Thoracic aorta (tissue), 2 donors: ENCODE measurements around the gene LEPR. TPM values are rescaled to one million over a fixed set of nuclear protein-coding genes. Genes with fewer than 3 reads are reported as not detected.
"Not testable (repeated sequence)": the region's sequence is repeated elsewhere in the genome, so short reads cannot be mapped to it uniquely, and the experiment has no call there.

Experiments
- ATAC-seq: fragments of 150-250 bp; one replicate; pipeline ENCODE4 v1.8.0; 2017; ENCODE audit warnings: low read depth; ENCODE audit not compliant: insufficient number of reproducible peaks, low FRiP score
- DNase-seq: peaks from one replicate; pipeline ENCODE4 v3.0.0-alpha.2; 2020; ENCODE audit warnings: low spot score
- H3K27ac ChIP-seq, 2 donors: fragments of 200-600 bp; sonication (generic); 1 replicate in 1 of 2; 2 replicates in 1 of 2; pipeline ENCODE4 v1.5.1; 2016; ENCODE audit warnings: mild to moderate bottlenecking in 2 of 2, moderate library complexity in 2 of 2
- H3K27me3 ChIP-seq: fragments of 200-600 bp; sonication (generic); replicated peaks from 2 replicates; pipeline ENCODE4 v1.6.0; 2016; ENCODE audit warnings: mild to moderate bottlenecking; ENCODE audit not compliant: insufficient read depth
- H3K36me3 ChIP-seq: fragments of 200-600 bp; sonication (generic); one replicate; pipeline ENCODE4 v1.5.1; 2016
- H3K4me1 ChIP-seq, 2 donors: fragments of 200-600 bp; sonication (generic); 1 replicate in 1 of 2; 2 replicates in 1 of 2; pipeline versions ENCODE4 v1.5.1 to v1.6.0; 2016; ENCODE audit warnings: low read depth in 2 of 2, mild to moderate bottlenecking in 1 of 2; ENCODE audit not compliant: control insufficient read depth in 1 of 2
- H3K4me3 ChIP-seq: fragments of 200-600 bp; sonication (generic); 2 replicates; pipeline ENCODE4 v1.5.1; 2016; ENCODE audit warnings: mild to moderate bottlenecking
- H3K9me3 ChIP-seq: fragments of 200-600 bp; sonication (generic); 2 replicates; pipeline ENCODE4 v1.5.1; 2016
- CTCF ChIP-seq: fragments of 200-600 bp; sonication (generic); IDR thresholded peaks from one replicate; pipeline ENCODE4 v1.5.1; 2019; ENCODE audit warnings: antibody characterized with exemption
- total RNA-seq, 2 donors: library from RNA; depleted of rRNA; stranded (reverse); fragments of >200 nt; gene quantifications; one replicate each; pipeline versions ENCODE4 v1.1.0 to v1.2.3, GENCODE V29; 2016

The LEPR gene
- total RNA-seq, 2 donors from 2014 or later, result 17.6 to 42.3 TPM

- DNase-seq, result no peak
- no peak for TF ChIP-seq CTCF
- Histone ChIP-seq H3K4me1 (no peaks in the 10 kb centered on the region), H3K27ac (no peak overlapping the region), H3K27me3 (no peaks in the 10 kb centered on the region), H3K4me3 (no peak overlapping the region), H3K9me3 (no peaks in the 10 kb centered on the region), H3K36me3 (no peaks in the 10 kb centered on the region)
- ATAC-seq, result no peak
These were observed 42.1 kb upstream of the LEPR start for GRCh38 chr1:65378247-65378946.

GRCh38 chr1:65384426-65384825 lies 36.0 kb upstream of the LEPR start:
- H3K27ac ChIP-seq, H3K4me1 ChIP-seq, H3K27me3 ChIP-seq, DNase-seq, H3K36me3 ChIP-seq, H3K4me3 ChIP-seq, H3K9me3 ChIP-seq, ATAC-seq: not testable (repeated sequence)

- no peaks in the 10 kb centered on the region for H3K9me3 ChIP-seq
- no peak overlapping the region for H3K4me3 ChIP-seq
- no peaks in the 10 kb centered on the region for H3K27me3 ChIP-seq
- H3K36me3 ChIP-seq, result no peaks in the 10 kb centered on the region
- H3K4me1 ChIP-seq, result no peaks in the 10 kb centered on the region
- no peak for TF ChIP-seq CTCF
- no peak for ATAC-seq
- no peak overlapping the region for H3K27ac ChIP-seq
- DNase-seq, result no peak
These were observed 34.0 kb upstream of the LEPR start for GRCh38 chr1:65386439-65386838.

- ATAC-seq (no peak), DNase-seq (no peak)
- H3K9me3 ChIP-seq, result no peaks in the 10 kb centered on the region
- no peaks in the 10 kb centered on the region for H3K27me3 ChIP-seq
- H3K4me3 ChIP-seq, result no peak overlapping the region
- no peaks in the 10 kb centered on the region for H3K4me1 ChIP-seq
- H3K27ac ChIP-seq, result no peak overlapping the region
- TF ChIP-seq CTCF, result no peak
- H3K36me3 ChIP-seq, result no peaks in the 10 kb centered on the region
These were observed 32.6 kb upstream of the LEPR start for GRCh38 chr1:65387821-65388220.

GRCh38 chr1:65388908-65389695 lies 31.4 kb upstream of the LEPR start:
- TF ChIP-seq CTCF, result no peak
- DNase-seq (no peak), ATAC-seq (no peak)
- H3K36me3 ChIP-seq, result no peaks in the 10 kb centered on the region
- no peaks in the 10 kb centered on the region for H3K27me3 ChIP-seq
- no peak overlapping the region for H3K27ac ChIP-seq
- H3K4me3 ChIP-seq, result no peak overlapping the region
- no peaks in the 10 kb centered on the region for H3K9me3 ChIP-seq
- H3K4me1 ChIP-seq, result no peaks in the 10 kb centered on the region
